ENCODE data around the gene REC8.

- no peak for TF ChIP-seq REST (IDR thresholded peaks at IDR 0.05; ENCODE audit: low read depth)
- TF ChIP-seq CTCF (IDR thresholded peaks at IDR 0.05 in 2 of 3, conservative IDR thresholded peaks at IDR 0.05 in 1 of 3; ENCODE audit: borderline replicate concordance in 1 of 3, insufficient read depth in 1 of 3, low read depth in 2 of 3, low read length in 2 of 3), result no peak
- no peak for TF ChIP-seq CEBPB (IDR thresholded peaks at IDR 0.05; ENCODE audit: low read depth)
- TF ChIP-seq EZH2phosphoT487 (IDR thresholded peaks at IDR 0.05; ENCODE audit: borderline replicate concordance), result no peak
Observed at GRCh38 chr14:24185741-24186140, 13.9 kb downstream of the REC8 start.

Measured in HCT116 (cell line).